ENCODE data around the gene DCUN1D2.
"Not testable (repeated sequence)": the region's sequence is repeated elsewhere in the genome, so short reads cannot be mapped to it uniquely, and the experiment has no call there.

The DCUN1D2 gene

GRCh38 chr13:113489171-113489548, 1.4 kb downstream of the DCUN1D2 start:
- DNase-seq = no peak

- no peak for DNase-seq
Observed at GRCh38 chr13:113488283-113488682, 2.2 kb downstream of the DCUN1D2 start.

- no peak for DNase-seq
Observed at GRCh38 chr13:113486698-113487097, 3.8 kb downstream of the DCUN1D2 start.

GRCh38 chr13:113485545-113485944, 5.0 kb downstream of the DCUN1D2 start:
- no peak for DNase-seq

- no peak for DNase-seq
Observed at GRCh38 chr13:113483504-113484293, 6.8 kb downstream of the DCUN1D2 start.

GRCh38 chr13:113483081-113483480, 7.4 kb downstream of the DCUN1D2 start:
- DNase-seq = no peak

GRCh38 chr13:113479179-113479578, 11.3 kb downstream of the DCUN1D2 start:
- no peak for DNase-seq

- no peak for DNase-seq
Observed at GRCh38 chr13:113477724-113478123, 12.8 kb downstream of the DCUN1D2 start.

GRCh38 chr13:113476811-113477210, 13.7 kb downstream of the DCUN1D2 start:
- DNase-seq = no peak

GRCh38 chr13:113475911-113476310, 14.6 kb downstream of the DCUN1D2 start:
- no peak for DNase-seq

- no peak for DNase-seq
Observed at GRCh38 chr13:113475280-113475679, 15.2 kb downstream of the DCUN1D2 start.

GRCh38 chr13:113474179-113474578, 16.3 kb downstream of the DCUN1D2 start:
- peak; percentile 96 for DNase-seq

- no peak for DNase-seq
Observed at GRCh38 chr13:113472355-113473025, 18.0 kb downstream of the DCUN1D2 start.

GRCh38 chr13:113471844-113472243, 18.7 kb downstream of the DCUN1D2 start:
- DNase-seq = no peak

GRCh38 chr13:113470635-113471163, 19.8 kb downstream of the DCUN1D2 start:
- not testable (repeated sequence) for DNase-seq

GRCh38 chr13:113470073-113470472, 20.4 kb downstream of the DCUN1D2 start:
- no peak for DNase-seq

GRCh38 chr13:113469582-113469981, 20.9 kb downstream of the DCUN1D2 start:
- no peak for DNase-seq

- DNase-seq = no peak
Observed at GRCh38 chr13:113468472-113469201, 21.9 kb downstream of the DCUN1D2 start.

- no peak for DNase-seq
Observed at GRCh38 chr13:113468029-113468428, 22.5 kb downstream of the DCUN1D2 start.

- no peak for DNase-seq
Observed at GRCh38 chr13:113466383-113466782, 24.1 kb downstream of the DCUN1D2 start.

- no peak for DNase-seq
Observed at GRCh38 chr13:113465300-113465699, 25.2 kb downstream of the DCUN1D2 start.

- no peak for DNase-seq
Observed at GRCh38 chr13:113464476-113464875, 26.0 kb downstream of the DCUN1D2 start.

GRCh38 chr13:113461022-113461751, 29.3 kb downstream of the DCUN1D2 start:
- DNase-seq = no peak
